ENCODE data around the gene TUBB2B.

GRCh38 chr6:3176562-3177355, 50.7 kb downstream of the TUBB2B start:
- TF ChIP-seq, protein P1, sequence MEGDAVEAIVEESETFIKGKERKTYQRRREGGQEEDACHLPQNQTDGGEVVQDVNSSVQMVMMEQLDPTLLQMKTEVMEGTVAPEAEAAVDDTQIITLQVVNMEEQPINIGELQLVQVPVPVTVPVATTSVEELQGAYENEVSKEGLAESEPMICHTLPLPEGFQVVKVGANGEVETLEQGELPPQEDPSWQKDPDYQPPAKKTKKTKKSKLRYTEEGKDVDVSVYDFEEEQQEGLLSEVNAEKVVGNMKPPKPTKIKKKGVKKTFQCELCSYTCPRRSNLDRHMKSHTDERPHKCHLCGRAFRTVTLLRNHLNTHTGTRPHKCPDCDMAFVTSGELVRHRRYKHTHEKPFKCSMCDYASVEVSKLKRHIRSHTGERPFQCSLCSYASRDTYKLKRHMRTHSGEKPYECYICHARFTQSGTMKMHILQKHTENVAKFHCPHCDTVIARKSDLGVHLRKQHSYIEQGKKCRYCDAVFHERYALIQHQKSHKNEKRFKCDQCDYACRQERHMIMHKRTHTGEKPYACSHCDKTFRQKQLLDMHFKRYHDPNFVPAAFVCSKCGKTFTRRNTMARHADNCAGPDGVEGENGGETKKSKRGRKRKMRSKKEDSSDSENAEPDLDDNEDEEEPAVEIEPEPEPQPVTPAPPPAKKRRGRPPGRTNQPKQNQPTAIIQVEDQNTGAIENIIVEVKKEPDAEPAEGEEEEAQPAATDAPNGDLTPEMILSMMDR (IDR thresholded peaks at IDR 0.05 in 2 of 3, conservative IDR thresholded peaks at IDR 0.05 in 1 of 3; ENCODE audit: control insufficient read depth in 2 of 3, extremely low read depth in 1 of 3, insufficient read depth in 1 of 3, low read depth in 3 of 3, low read length in 3 of 3): no peak
- TF ChIP-seq YY1 (IDR thresholded peaks at IDR 0.05; ENCODE audit: low read depth, low read length): no peak
- no peak for TF ChIP-seq HSF1 (IDR thresholded peaks at IDR 0.05; ENCODE audit: low read depth, low read length)

Data from GM12878 (cell line).